H1 (cell line): ENCODE measurements around the gene DNM1L. TPM values are rescaled to one million over a fixed set of nuclear protein-coding genes. Genes with fewer than 3 reads are reported as not detected.

Experiments used
- CTCF ChIA-PET: fragments of 300-600 bp; sonication (Branson Sonifier 250); formaldehyde crosslinking; loops from one replicate; lab custom pipeline; 2021; ENCODE audit not compliant: partially characterized antibody; lab: Charles Lee
- POLR2A ChIA-PET: fragments of 300-600 bp; sonication (Branson Sonifier 250); formaldehyde crosslinking; loops from one replicate; lab custom pipeline; 2021; ENCODE audit warnings: inconsistent platforms; ENCODE audit not compliant: partially characterized antibody; lab: Charles Lee
- DNase-seq, 2 experiments: peaks; one replicate each; pipeline versions ENCODE4 v3.0.0 to v3.0.0-alpha.2; 2010 to 2022; ENCODE audit warnings: low spot score in 2 of 2, low read depth in 1 of 2, mixed read lengths in 1 of 2
- FAIRE-seq: peaks from 2 replicates; lab custom pipeline; 2011; peaks lifted over from hg19 to GRCh38; lab: Jason Lieb, UNC
- H2AFZ ChIP-seq: 2 replicates; pipeline ENCODE4 v1.8.1; 2012; ENCODE audit warnings: low read length, inconsistent platforms
- H2AK5ac ChIP-seq: 2 replicates; pipeline ENCODE4 v1.6.1; 2013; ENCODE audit warnings: low read depth, low read length
- H2BK120ac ChIP-seq: replicated peaks from 2 replicates; pipeline ENCODE3; 2013; ENCODE audit warnings: low read depth, low read length, inconsistent platforms
- H2BK12ac ChIP-seq: 2 replicates; pipeline ENCODE4 v1.6.1; 2013; ENCODE audit warnings: low read depth, low read length
- H2BK15ac ChIP-seq: 2 replicates; pipeline ENCODE4 v1.6.1; 2013; ENCODE audit warnings: low read length
- H2BK20ac ChIP-seq: 2 replicates; pipeline ENCODE4 v1.6.1; 2013; ENCODE audit warnings: low read length
- H2BK5ac ChIP-seq: 2 replicates; pipeline ENCODE4 v1.6.1; 2013; ENCODE audit warnings: low read depth, low read length
- H3K14ac ChIP-seq: 2 replicates; pipeline ENCODE4 v1.6.1; 2013; ENCODE audit warnings: inconsistent platforms; ENCODE audit not compliant: insufficient read length
- H3K18ac ChIP-seq: 2 replicates; pipeline ENCODE4 v1.6.1; 2013; ENCODE audit warnings: low read length; ENCODE audit errors: extremely low read depth
- H3K23ac ChIP-seq: 2 replicates; pipeline ENCODE4 v1.6.1; 2013; ENCODE audit warnings: inconsistent platforms; ENCODE audit not compliant: insufficient read length
- H3K23me2 ChIP-seq: 2 replicates; pipeline ENCODE4 v1.6.1; 2013; ENCODE audit warnings: low read depth, low read length
- H3K27ac ChIP-seq: 2 replicates; pipeline ENCODE4 v1.6.1; 2011; ENCODE audit warnings: low read depth, low read length, inconsistent platforms
- H3K27me3 ChIP-seq, 4 experiments: replicated peaks in 1 of 4; 1 replicate in 1 of 4; 2 replicates in 3 of 4; pipeline versions ENCODE4 v1.6.1 to v1.8.1; 2011 to 2013; ENCODE audit warnings: low read length in 3 of 4, mild to moderate bottlenecking in 3 of 4, inconsistent platforms in 2 of 4, mixed read lengths in 2 of 4, moderate library complexity in 1 of 4; ENCODE audit not compliant: control insufficient read depth in 3 of 4, insufficient read depth in 3 of 4; ENCODE audit errors: extremely low read depth in 1 of 4
- H3K36me3 ChIP-seq, 4 experiments: 2 replicates each; pipeline versions ENCODE4 v1.6.1 to v1.8.1; 2011 to 2013; ENCODE audit warnings: mild to moderate bottlenecking in 4 of 4, low read length in 3 of 4, moderate library complexity in 2 of 4, control low read depth in 1 of 4, inconsistent platforms in 1 of 4; ENCODE audit not compliant: insufficient read depth in 4 of 4, control insufficient read depth in 2 of 4
- H3K4ac ChIP-seq: replicated peaks from 2 replicates; pipeline ENCODE3; 2013; ENCODE audit warnings: low read length, low read depth, mixed read lengths, inconsistent platforms; ENCODE audit not compliant: insufficient read length
- H3K4me1 ChIP-seq, 4 experiments: replicated peaks in 1 of 4; 1 replicate in 1 of 4; 2 replicates in 3 of 4; pipeline versions ENCODE4 v1.6.1 to v1.8.1; 2011 to 2013; ENCODE audit warnings: low read length in 3 of 4, inconsistent platforms in 2 of 4, mixed read lengths in 1 of 4; ENCODE audit not compliant: insufficient read depth in 4 of 4, control insufficient read depth in 3 of 4
- H3K4me2 ChIP-seq, 2 experiments: 2 replicates each; pipeline versions ENCODE4 v1.6.1 to v1.8.1; 2011 to 2013; ENCODE audit warnings: low read depth in 2 of 2, low read length in 2 of 2, control low read depth in 1 of 2, inconsistent platforms in 1 of 2, mild to moderate bottlenecking in 1 of 2; ENCODE audit not compliant: insufficient read depth in 1 of 2
- H3K4me3 ChIP-seq, 4 experiments: fragments of 200-600, 300-600 bp in 1 of 4; sonication (generic), shearing (Covaris generic), sonication (Bioruptor Twin) in 1 of 4; 2 replicates each; pipeline versions ENCODE4 v1.5.1 to v1.8.1; 2011 to 2016; ENCODE audit warnings: low read length in 4 of 4, low read depth in 3 of 4, control low read depth in 2 of 4, inconsistent platforms in 2 of 4, mild to moderate bottlenecking in 2 of 4, mixed read lengths in 1 of 4, moderate library complexity in 1 of 4; ENCODE audit not compliant: insufficient read depth in 2 of 4; ENCODE audit errors: extremely low read depth in 1 of 4
- H3K56ac ChIP-seq: replicated peaks from 2 replicates; pipeline ENCODE3; 2013; ENCODE audit warnings: low read depth, mild to moderate bottlenecking, mixed read lengths, low read length, inconsistent platforms; ENCODE audit not compliant: insufficient read length
- H3K79me1 ChIP-seq: 2 replicates; pipeline ENCODE4 v1.6.1; 2013; ENCODE audit warnings: low read depth, low read length, control low read depth
- H3K79me2 ChIP-seq, 2 experiments: 2 replicates each; pipeline versions ENCODE4 v1.6.1 to v1.8.1; 2012 to 2013; ENCODE audit warnings: low read length in 2 of 2, mild to moderate bottlenecking in 2 of 2, inconsistent platforms in 1 of 2; ENCODE audit not compliant: insufficient read depth in 2 of 2, control insufficient read depth in 1 of 2
- H3K9ac ChIP-seq, 4 experiments: replicated peaks in 1 of 4; 1 replicate in 1 of 4; 2 replicates in 3 of 4; pipeline versions ENCODE4 v1.6.1 to v1.8.1; 2011 to 2013; ENCODE audit warnings: low read depth in 3 of 4, low read length in 3 of 4, control low read depth in 2 of 4, mild to moderate bottlenecking in 2 of 4, moderate library complexity in 2 of 4, inconsistent platforms in 1 of 4; ENCODE audit errors: extremely low read depth in 1 of 4
- H3K9me3 ChIP-seq, 2 experiments: 2 replicates each; pipeline versions ENCODE4 v1.6.1 to v1.8.1; 2012 to 2013; ENCODE audit warnings: mild to moderate bottlenecking in 2 of 2, moderate library complexity in 2 of 2, control low read depth in 1 of 2, inconsistent platforms in 1 of 2, low read depth in 1 of 2, low read length in 1 of 2, mixed read lengths in 1 of 2; ENCODE audit not compliant: insufficient read depth in 2 of 2
- H4K20me1 ChIP-seq, 2 experiments: replicated peaks in 1 of 2; 2 replicates each; pipeline versions ENCODE3 to v1.8.1; 2011 to 2013; ENCODE audit warnings: inconsistent platforms in 2 of 2, low read length in 2 of 2, mild to moderate bottlenecking in 1 of 2; ENCODE audit not compliant: insufficient read depth in 2 of 2, control insufficient read depth in 1 of 2
- H4K5ac ChIP-seq: 2 replicates; pipeline ENCODE4 v1.6.1; 2013; ENCODE audit warnings: low read length, low read depth, mixed read lengths, inconsistent platforms; ENCODE audit not compliant: insufficient read length
- H4K8ac ChIP-seq: 2 replicates; pipeline ENCODE4 v1.8.0; 2013; ENCODE audit warnings: mild to moderate bottlenecking, moderate library complexity, low read length, inconsistent platforms; ENCODE audit not compliant: insufficient read depth; ENCODE audit errors: extremely low read depth
- H4K91ac ChIP-seq: replicated peaks from 2 replicates; pipeline ENCODE3; 2013; ENCODE audit warnings: low read length, mixed read lengths, inconsistent platforms; ENCODE audit not compliant: insufficient read length
- CREB1 ChIP-seq: IDR thresholded peaks from 2 replicates; pipeline ENCODE4 v1.6.1; 2012; ENCODE audit warnings: inconsistent platforms
- EGR1 ChIP-seq: IDR thresholded peaks from 2 replicates; pipeline ENCODE4 v1.6.1; 2011; ENCODE audit warnings: low read depth, low read length, borderline replicate concordance
- HDAC2 ChIP-seq, 2 experiments: fragments of 300-600 bp in 1 of 2; sonication (generic) in 1 of 2; IDR thresholded peaks; 2 replicates each; pipeline ENCODE4 v1.6.1; 2011 to 2012; ENCODE audit warnings: low read depth in 2 of 2, low read length in 2 of 2, mild to moderate bottlenecking in 2 of 2, moderate library complexity in 2 of 2, borderline replicate concordance in 1 of 2, inconsistent platforms in 1 of 2
- KDM5A ChIP-seq: fragments of 200-600 bp; IDR thresholded peaks from 2 replicates; pipeline ENCODE4 v1.7.1; 2012; ENCODE audit warnings: mild to moderate bottlenecking, low read length, inconsistent platforms, mixed read lengths
- NANOG ChIP-seq: IDR thresholded peaks from 2 replicates; pipeline ENCODE4 v1.6.1; 2011; ENCODE audit warnings: low read length, low read depth, mild to moderate bottlenecking, inconsistent platforms; ENCODE audit not compliant: insufficient read depth, poor library complexity, severe bottlenecking
- USF2 ChIP-seq: IDR thresholded peaks from 2 replicates; pipeline ENCODE4 v1.6.1; 2011; ENCODE audit warnings: low read length, improper control_type of control experiment
- WGBS, 2 experiments: shearing (Covaris generic) in 1 of 2; methylation state at CpG; one replicate each; pipeline versions ENCODE4 v1.1.6 to v1.1.7; 2013 to 2015; ENCODE audit warnings: low lambda C conversion rate in 2 of 2, mixed read lengths in 2 of 2, inconsistent platforms in 1 of 2, low coverage in 1 of 2, missing lambda C conversion rate in 1 of 2; ENCODE audit not compliant: insufficient replicate concordance in 2 of 2, insufficient coverage in 1 of 2, insufficient read length in 1 of 2; ENCODE audit errors: extremely low coverage in 1 of 2, missing lambda C conversion rate in 1 of 2; 5-methylcytosine and 5-hydroxymethylcytosine counted together
- long read RNA-seq, 2 experiments: library from RNA in 1 of 2; library from capped mRNA in 1 of 2; stranded (forward); transcript quantifications; one replicate each; pipeline ENCODE4 v2.0.0, GENCODE V29; 2021; ENCODE audit warnings: inconsistent platforms in 1 of 2
- polyA minus RNA-seq, 3 experiments: library from RNA; depleted of rRNA, polyadenylated mRNA; stranded (reverse); fragments of >200 nt; gene quantifications; 1 replicate in 2 of 3; 2 replicates in 1 of 3; pipeline ENCODE4 v1.2.3, GENCODE V29; 2011
- polyA plus RNA-seq, 7 experiments: library from polyadenylated mRNA; depleted of rRNA in 3 of 7; stranded (reverse) in 5 of 7; unstranded in 2 of 7; fragments of >200 nt in 5 of 7; fragments of 200-250 nt in 2 of 7; gene quantifications; 1 replicate in 5 of 7; 2 replicates in 1 of 7; 4 replicates in 1 of 7; pipeline versions ENCODE4 v1.2.1 to v1.2.3, GENCODE V29; 2011 to 2013; ENCODE audit warnings: missing spikeins in 2 of 7, mixed read lengths in 2 of 7
- total RNA-seq: library from RNA; stranded (reverse); fragmentation: NEBNext Ultra II Directional; extraction: Animal tissue kit (Norgen Biotek cat#: 25700); gene quantifications from 2 replicates; pipeline ENCODE4 v1.2.1, GENCODE V29; 2021

Gene DNM1L
- 81.5 and 93.9 TPM in 2 replicates for total RNA-seq
- polyA plus RNA-seq (2011; rRNA removed), result 15.2 and 23.7 TPM in 2 replicates
- polyA plus RNA-seq (2011; cell fraction: cytosol; rRNA removed), result 33.3 TPM
- 48.2 TPM for polyA plus RNA-seq (2011; cell fraction: nucleus; rRNA removed)
- 43.1 to 68.7 TPM (median 47.7 TPM) in 4 replicates for polyA plus RNA-seq (2012, experiment 1 of 2)
- polyA plus RNA-seq (2012, experiment 2 of 2), result 3.5 TPM
- 46.9 TPM for polyA plus RNA-seq (2013, experiment 1 of 2)
- polyA plus RNA-seq (2013, experiment 2 of 2), result 42.6 TPM
- polyA minus RNA-seq (2011; rRNA and poly(A)+ RNA removed), result 60.1 and 71.7 TPM in 2 replicates
- 32.6 TPM for polyA minus RNA-seq (2011; cell fraction: cytosol; rRNA and poly(A)+ RNA removed)
- polyA minus RNA-seq (2011; cell fraction: nucleus; rRNA and poly(A)+ RNA removed), result 87.1 TPM
- long read RNA-seq, experiment 1, full-length matches to known transcripts, result 17 of 74 reads
- long read RNA-seq, experiment 1, partial matches to known transcripts, result 29 of 74 reads
- long read RNA-seq, experiment 1, other reads (novel, unspliced or antisense), result 28 of 74 reads
- long read RNA-seq, experiment 2, full-length matches to known transcripts, result 17 of 32 reads
- long read RNA-seq, experiment 2, partial matches to known transcripts, result 8 of 32 reads
- long read RNA-seq, experiment 2, other reads (novel, unspliced or antisense), result 7 of 32 reads

DNA sequence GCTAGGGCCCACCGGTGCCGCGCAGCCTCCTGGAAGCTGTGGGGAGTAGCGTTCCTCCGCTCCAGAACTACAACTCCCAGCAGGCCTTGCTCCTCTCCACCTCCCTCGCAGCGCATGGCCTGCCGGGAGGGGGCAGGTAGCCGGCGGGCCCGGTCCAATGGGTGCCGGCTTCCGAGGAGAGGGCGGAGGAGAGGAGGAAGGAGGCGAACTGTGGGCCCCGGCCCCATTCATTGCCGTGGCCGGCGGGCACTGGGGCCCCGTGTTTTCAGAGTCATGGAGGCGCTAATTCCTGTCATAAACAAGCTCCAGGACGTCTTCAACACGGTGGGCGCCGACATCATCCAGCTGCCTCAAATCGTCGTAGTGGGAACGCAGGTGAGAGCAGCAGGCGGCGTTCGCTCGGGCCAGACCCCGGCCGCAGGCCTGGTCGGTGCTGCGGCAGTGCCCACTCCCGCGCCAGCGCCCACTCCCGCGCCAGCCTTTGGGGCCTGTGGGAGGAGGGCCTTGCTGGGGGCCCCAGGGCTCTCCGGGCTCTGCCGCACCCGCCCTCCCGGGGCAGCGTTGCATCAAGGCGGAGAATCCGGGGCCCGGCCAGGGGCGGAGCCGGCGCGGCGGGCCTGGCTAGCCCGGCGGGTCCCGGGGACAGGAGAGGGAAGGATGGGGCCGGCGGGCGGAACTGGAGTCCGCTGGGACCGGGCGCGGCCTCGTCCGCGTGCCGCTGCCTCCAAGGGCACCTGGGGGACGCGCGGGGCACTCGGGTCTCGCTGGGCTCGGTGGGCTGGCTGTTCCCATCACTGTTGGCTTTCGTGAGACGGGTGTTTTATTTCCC is at the start of gene DNM1L:
DNM1L (plus strand) TSS at position 211 of the 829 bp plus-strand sequence; CDS start at position 274, 63 bp downstream.
- H3K9ac ChIP-seq, result peak within 1 kb of the TSS; percentile 80 to 95 (median 88)
- no peak within 1 kb of the TSS for H2BK15ac ChIP-seq
- no peaks in the 10 kb centered on the region for H3K9me3 ChIP-seq
- ChIA-PET POLR2A (interaction anchor here (0.7 to 1.8 kb wide), 7 partner anchors 10 to 279 kb away, joined by 3 to 5 read pairs (median 4); no protein-coding TSS in a partner anchor), CTCF (no interaction called here)
- no peak within 1 kb of the TSS for H2BK120ac ChIP-seq
- H4K8ac ChIP-seq, result peak within 1 kb of the TSS; percentile 96
- H2BK20ac ChIP-seq, result no peak within 1 kb of the TSS
- no peaks in the 10 kb centered on the region for H3K27me3 ChIP-seq
- WGBS, 2 experiments, result 2% methylated on average over 55 of the region's 76 CpGs; no CpG with 5 or more reads in 1 of the 2 experiments
- peak within 1 kb of the TSS; percentile 88 for H2BK5ac ChIP-seq
- no peaks in the 10 kb centered on the region; the same call in none of the 2 replicates for H3K79me1 ChIP-seq
- H3K4me1 ChIP-seq, result peaks cover 0 to 2% (median 0%) of the 10 kb centered on the region in 4 experiments; a peak in 1 of 7 replicates
- H3K4me3 ChIP-seq, result peak within 1 kb of the TSS; percentile 73 to 97 (median 92)
- DNase-seq (peak; percentile 90 to 94), FAIRE-seq (no peak)
- H2AK5ac ChIP-seq, result no peak within 1 kb of the TSS
- H4K91ac ChIP-seq, result peak within 1 kb of the TSS; percentile 79
- H4K5ac ChIP-seq, result peak within 1 kb of the TSS; percentile 70
- H2BK12ac ChIP-seq, result peak within 1 kb of the TSS; percentile 60; the same call in 1 of the 2 replicates
- no peak within 1 kb of the TSS for H3K14ac ChIP-seq
- peak within 1 kb of the TSS; percentile 68 for H3K18ac ChIP-seq
- H2AFZ ChIP-seq, result peak within 1 kb of the TSS; percentile 29; the same call in 1 of the 2 replicates
- H3K4me2 ChIP-seq, result peak within 1 kb of the TSS; percentile 66 to 75
- peaks cover 8 to 46% of the 10 kb centered on the region in 2 experiments; a peak in 3 of 4 replicates for H3K79me2 ChIP-seq
- peaks cover 0 to 2% of the 10 kb centered on the region in 2 experiments for H4K20me1 ChIP-seq
- peak within 1 kb of the TSS; percentile 77 for H3K56ac ChIP-seq
- peak within 1 kb of the TSS; percentile 84 for H3K27ac ChIP-seq
- H3K4ac ChIP-seq, result peak within 1 kb of the TSS; percentile 94
- H3K23me2 ChIP-seq, result 0 out of 2 replicates have a peak, but pooled peaks cover 2% of the 10 kb centered on the region
- H3K23ac ChIP-seq, result no peak within 1 kb of the TSS
- H3K36me3 ChIP-seq, result no peaks in the 10 kb centered on the region
- peak; percentile 27 to 88; a peak in 2 of 4 replicates for TF ChIP-seq HDAC2 (IDR thresholded peaks at IDR 0.05; ENCODE audit: borderline replicate concordance in 1 of 2, low read depth in 2 of 2, low read length in 2 of 2)
- no peak for TF ChIP-seq KDM5A
- TF ChIP-seq CREB1, result 0 out of 2 replicates have a peak, but pooled peaks have one; percentile 16
- 0 out of 2 replicates have a peak, but pooled peaks have one; percentile 27 for TF ChIP-seq EGR1
- TF ChIP-seq NANOG, result no peak
- no peak for TF ChIP-seq USF2
